ENCODE results near the gene EMID1. TPM values are rescaled to one million over a fixed set of nuclear protein-coding genes. Genes with fewer than 3 reads are reported as not detected.

EMID1 gene
- total and polyA plus RNA-seq, 8 donors, result 10.5 to 110 (median 85.9) TPM

DNA sequence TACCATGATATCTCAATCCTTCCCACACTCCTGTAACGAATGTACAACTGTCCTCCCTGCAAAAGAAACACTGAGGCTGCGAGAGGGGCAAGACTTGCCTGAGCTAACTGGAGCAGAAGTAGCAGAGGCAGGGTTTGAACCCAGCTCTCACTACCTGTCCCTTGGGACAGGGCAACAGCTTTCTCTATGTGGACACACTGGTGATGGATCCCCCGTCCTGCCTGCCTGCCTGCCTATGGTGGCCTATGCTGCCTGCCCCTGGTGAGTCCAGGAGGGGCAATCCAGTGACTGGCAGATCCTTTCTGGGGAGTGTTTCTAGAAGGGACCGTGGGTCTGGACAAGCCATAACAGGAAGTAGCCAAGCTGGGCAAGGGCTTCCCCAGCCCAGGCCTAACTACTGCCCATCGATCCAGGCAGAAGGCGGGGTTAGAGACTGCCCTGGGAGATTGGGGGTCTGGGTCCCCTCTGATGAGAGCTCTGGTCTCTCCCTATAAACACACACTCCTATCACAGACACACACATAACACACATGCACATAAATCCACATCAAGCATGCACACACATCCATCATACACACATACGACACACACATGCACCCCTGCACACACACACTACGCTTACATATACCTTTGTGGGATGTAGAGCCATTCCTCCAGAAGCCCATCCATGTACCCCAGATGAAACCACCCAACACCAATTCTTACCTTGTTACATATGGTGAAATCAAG, 1.1 kb upstream of the EMID1 start:
- H3K9me3 ChIP-seq, result no peaks in the 10 kb centered on the region
- peaks cover 14 to 47% of the 10 kb centered on the region in 2 donors for H3K4me1 ChIP-seq
- H3K4me3 ChIP-seq, result no peak overlapping the region
- peak overlapping the region in 1 of 2 donors; percentile 41 for H3K27ac ChIP-seq
- H3K27me3 ChIP-seq, result peaks cover 0 to 40% of the 10 kb centered on the region in 2 donors
- H3K36me3 ChIP-seq, result no peaks in the 10 kb centered on the region
- intact Hi-C loops (cut with DNase I), result no loop called here
- no peak for TF ChIP-seq CTCF (IDR thresholded peaks at IDR 0.05)
- DNase-seq (no peak), ATAC-seq (no peak)

GRCh38 chr22:29205252-29205593, 473 bp upstream of the EMID1 start:
- Histone ChIP-seq H3K4me1 (peaks cover 14 to 47% of the 10 kb centered on the region in 2 donors), H3K9me3 (no peaks in the 10 kb centered on the region), H3K36me3 (no peaks in the 10 kb centered on the region), H3K4me3 (peak overlapping the region; percentile 33 to 54), H3K27ac (peak overlapping the region in 1 of 2 donors; percentile 41), H3K27me3 (peaks cover 0 to 40% of the 10 kb centered on the region in 2 donors)
- DNase-seq (no peak), ATAC-seq (no peak)
- intact Hi-C loops (cut with DNase I), result no loop called here
- TF ChIP-seq CTCF (IDR thresholded peaks at IDR 0.05), result no peak

DNA sequence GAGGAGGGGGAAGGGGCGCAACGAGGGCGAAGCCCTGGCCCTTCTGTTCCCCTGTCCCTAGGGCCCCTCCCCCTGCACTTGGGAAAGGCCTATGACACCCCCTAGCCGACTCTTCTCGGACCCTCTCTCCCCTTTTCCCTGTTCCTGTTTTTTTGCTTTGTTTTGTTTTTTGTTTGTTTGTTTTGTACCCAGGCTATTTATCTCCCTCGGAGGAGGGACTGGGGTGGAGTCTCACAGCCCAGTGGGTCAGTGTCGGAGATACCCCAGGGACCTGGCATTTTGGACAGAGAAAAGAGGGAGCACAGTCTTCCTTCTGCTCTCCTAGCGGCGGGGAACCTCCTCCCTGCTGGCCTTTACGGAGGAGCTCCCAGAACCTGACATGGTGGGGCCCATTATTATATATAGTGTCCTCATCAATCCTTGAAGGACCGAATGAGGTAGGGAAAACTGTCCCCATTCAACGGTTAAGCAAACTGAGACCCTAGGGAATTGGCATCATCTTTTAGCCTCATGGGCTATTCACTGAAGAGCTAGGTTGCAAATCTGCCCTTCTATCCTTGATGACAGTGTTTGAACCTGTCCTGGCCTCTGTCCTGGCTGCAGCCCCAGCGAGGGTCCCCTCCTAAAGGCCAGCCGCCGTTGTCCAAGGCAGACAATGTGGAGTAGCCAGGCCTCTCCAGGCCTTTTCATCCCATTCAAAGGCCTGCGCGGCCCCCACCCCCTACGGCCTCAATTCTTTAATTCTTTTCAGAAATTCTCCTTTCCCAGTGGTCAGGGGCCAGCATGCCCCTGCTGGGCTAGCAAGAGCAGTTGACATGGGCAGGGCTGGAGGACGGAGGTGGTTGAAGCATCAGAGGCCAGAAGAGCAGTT, 911 bp downstream of the EMID1 start:
- no peak for TF ChIP-seq CTCF (IDR thresholded peaks at IDR 0.05)
- H3K4me3 ChIP-seq, result peak overlapping the region; percentile 54 to 58
- H3K27ac ChIP-seq, result peak overlapping the region in 1 of 2 donors; percentile 41
- peaks cover 0 to 40% of the 10 kb centered on the region in 2 donors for H3K27me3 ChIP-seq
- intact Hi-C loops (cut with DNase I), result no loop called here
- DNase-seq (no peak), ATAC-seq (no peak)
- no peaks in the 10 kb centered on the region for H3K9me3 ChIP-seq
- no peaks in the 10 kb centered on the region for H3K36me3 ChIP-seq
- H3K4me1 ChIP-seq, result peaks cover 14 to 47% of the 10 kb centered on the region in 2 donors

- no peaks in the 10 kb centered on the region for H3K9me3 ChIP-seq
- no peak for DNase-seq
- H3K27me3 ChIP-seq, result peaks cover 0 to 40% of the 10 kb centered on the region in 2 donors
- H3K4me3 ChIP-seq, result peak overlapping the region in 1 of 2 donors; percentile 54
- TF ChIP-seq CTCF (IDR thresholded peaks at IDR 0.05), result no peak
- ATAC-seq, result no peak
- intact Hi-C loops (cut with DNase I), result no loop called here
- peaks cover 11 to 43% of the 10 kb centered on the region in 2 donors for H3K4me1 ChIP-seq
- no peaks in the 10 kb centered on the region for H3K36me3 ChIP-seq
- no peak overlapping the region for H3K27ac ChIP-seq
These were observed 1.5 kb downstream of the EMID1 start for GRCh38 chr22:29207243-29207550.
